Stomach (tissue), 9 donors: ENCODE results near the gene MFSD6. TPM values are rescaled to one million over a fixed set of nuclear protein-coding genes. Genes with fewer than 3 reads are reported as not detected.

Experiments used
- DNase-seq, 2 donors: peaks; one replicate each; pipeline versions ENCODE4 v3.0.0 to v3.0.0-alpha.2; 2013 to 2019
- H3K27ac ChIP-seq, 5 donors: fragments of 200-600 bp in 4 of 5; sonication (generic) in 4 of 5; one replicate each; pipeline ENCODE4 v1.5.1; 2013 to 2019; ENCODE audit warnings: mild to moderate bottlenecking in 1 of 5, moderate library complexity in 1 of 5
- H3K27me3 ChIP-seq, 3 donors: fragments of 200-600 bp; sonication (generic); one replicate each; pipeline ENCODE4 v1.5.1; 2017 to 2019; ENCODE audit warnings: mixed run types in 1 of 3
- H3K36me3 ChIP-seq, 4 donors: fragments of 200-600 bp; sonication (generic); 1 replicate in 3 of 4; 2 replicates in 1 of 4; pipeline ENCODE4 v1.5.1; 2016 to 2019
- H3K4me1 ChIP-seq, 4 donors: fragments of 200-600 bp; sonication (generic); one replicate each; pipeline ENCODE4 v1.5.1; 2016 to 2019
- H3K4me3 ChIP-seq, 4 donors: fragments of 200-600 bp; sonication (generic) in 3 of 4; one replicate each; pipeline ENCODE4 v1.5.1; 2016 to 2019; ENCODE audit warnings: mild to moderate bottlenecking in 1 of 4
- H3K9me3 ChIP-seq, 4 donors: fragments of 200-600 bp; sonication (generic); one replicate each; pipeline ENCODE4 v1.5.1; 2016 to 2019
- EP300 ChIP-seq: sonication (generic); formaldehyde crosslinking; IDR thresholded peaks from one replicate; pipeline ENCODE4 v1.6.1; 2017; ENCODE audit warnings: antibody characterized with exemption
- POLR2A ChIP-seq, 4 donors: fragments of 450-650 bp; IDR thresholded peaks; one replicate each; pipeline ENCODE4 v1.6.1; 2016; ENCODE audit warnings: antibody characterized with exemption in 4 of 4, control low read depth in 2 of 4, mild to moderate bottlenecking in 1 of 4, moderate library complexity in 1 of 4
- POLR2AphosphoS5 ChIP-seq, 3 donors: sonication (generic); formaldehyde crosslinking; IDR thresholded peaks; one replicate each; pipeline ENCODE4 v1.6.1; 2016; ENCODE audit warnings: antibody characterized with exemption in 3 of 3
- WGBS, 5 donors: extraction: QIAGEN DNeasy Blood & Tissue Kit in 3 of 5; methylation state at CpG; one replicate each; pipeline versions ENCODE4 v1.1.5 to v1.1.7; 2013 to 2018; 5-methylcytosine and 5-hydroxymethylcytosine counted together
- intact Hi-C: fragments of 100-400 bp; cut with DNase I; formaldehyde crosslinking; loops from one replicate; pipeline ENCODE4 v1.15.1; 2023; ENCODE audit warnings: low total_unique reads
- polyA plus RNA-seq, 3 donors: library from polyadenylated mRNA; stranded (reverse); fragments of 200-250 nt; gene quantifications; one replicate each; pipeline ENCODE4 v1.2.3, GENCODE V29; 2013
- total RNA-seq, 5 donors: library from RNA; depleted of rRNA; stranded (reverse); fragments of >200 nt; gene quantifications; one replicate each; pipeline versions ENCODE4 v1.1.0 to v1.2.3, GENCODE V29; 2014 to 2016
- TF ChIP-seq, protein P1 (sequence below), 7 experiments: fragments of 450-650 bp in 4 of 7; fragments of 200-600 bp in 3 of 7; sonication (generic) in 3 of 7; IDR thresholded peaks; one replicate each; pipeline ENCODE4 v1.5.1; 2016 to 2019; ENCODE audit warnings: antibody characterized with exemption in 7 of 7, control low read depth in 2 of 7, mild to moderate bottlenecking in 1 of 7
- donor health status: healthy with polysubstance abuse.
- donor health status: Bipolar disorder and iron deficiency.
- donor health status: healthy.

Gene MFSD6
- total and polyA plus RNA-seq, 8 donors = 9.2 to 134 (median 37.2) TPM

DNA sequence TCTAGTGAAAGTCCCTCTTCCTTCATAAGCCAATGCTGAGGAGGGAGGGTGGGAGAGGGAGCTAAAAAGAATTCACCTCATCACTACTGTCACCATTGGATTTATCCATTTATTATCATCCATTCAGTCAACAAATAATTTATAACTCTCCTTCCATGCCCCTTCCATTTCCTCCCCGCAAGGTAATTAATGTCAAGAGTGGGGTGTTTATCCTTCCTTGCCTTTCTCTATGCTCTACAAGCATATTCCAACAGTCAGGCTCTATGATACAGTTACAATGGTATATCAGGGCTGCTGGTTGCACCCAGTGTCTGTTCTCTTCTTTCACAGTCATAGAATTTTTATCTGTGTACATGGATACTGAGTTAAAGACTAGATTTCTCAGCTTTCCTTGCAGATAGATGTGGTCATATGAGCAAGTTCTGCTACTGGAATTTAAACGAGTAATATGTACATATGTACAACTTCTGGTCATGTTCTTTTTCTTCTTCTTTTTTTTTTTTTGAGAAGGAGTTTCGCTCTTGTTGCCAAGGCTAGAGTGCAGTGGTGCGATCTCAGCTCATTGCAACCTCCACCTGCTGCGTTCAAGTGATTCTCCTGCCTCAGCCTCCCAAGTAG, 5.1 kb upstream of the MFSD6 start:
- DNase-seq = no peak
- no peak for TF ChIP-seq POLR2A (IDR thresholded peaks at IDR 0.05)
- TF ChIP-seq POLR2AphosphoS5 (IDR thresholded peaks at IDR 0.05) = no peak
- TF ChIP-seq, protein P1, sequence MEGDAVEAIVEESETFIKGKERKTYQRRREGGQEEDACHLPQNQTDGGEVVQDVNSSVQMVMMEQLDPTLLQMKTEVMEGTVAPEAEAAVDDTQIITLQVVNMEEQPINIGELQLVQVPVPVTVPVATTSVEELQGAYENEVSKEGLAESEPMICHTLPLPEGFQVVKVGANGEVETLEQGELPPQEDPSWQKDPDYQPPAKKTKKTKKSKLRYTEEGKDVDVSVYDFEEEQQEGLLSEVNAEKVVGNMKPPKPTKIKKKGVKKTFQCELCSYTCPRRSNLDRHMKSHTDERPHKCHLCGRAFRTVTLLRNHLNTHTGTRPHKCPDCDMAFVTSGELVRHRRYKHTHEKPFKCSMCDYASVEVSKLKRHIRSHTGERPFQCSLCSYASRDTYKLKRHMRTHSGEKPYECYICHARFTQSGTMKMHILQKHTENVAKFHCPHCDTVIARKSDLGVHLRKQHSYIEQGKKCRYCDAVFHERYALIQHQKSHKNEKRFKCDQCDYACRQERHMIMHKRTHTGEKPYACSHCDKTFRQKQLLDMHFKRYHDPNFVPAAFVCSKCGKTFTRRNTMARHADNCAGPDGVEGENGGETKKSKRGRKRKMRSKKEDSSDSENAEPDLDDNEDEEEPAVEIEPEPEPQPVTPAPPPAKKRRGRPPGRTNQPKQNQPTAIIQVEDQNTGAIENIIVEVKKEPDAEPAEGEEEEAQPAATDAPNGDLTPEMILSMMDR (IDR thresholded peaks at IDR 0.05) = no peak
- TF ChIP-seq EP300 = no peak
- H3K4me3 ChIP-seq = no peak overlapping the region
- H3K4me1 ChIP-seq = peaks cover 0 to 11% (median 3%) of the 10 kb centered on the region in 4 donors
- H3K9me3 ChIP-seq = no peaks in the 10 kb centered on the region
- no peaks in the 10 kb centered on the region for H3K27me3 ChIP-seq
- WGBS, 5 donors = 47 to 83% (median 58%) methylated on average over 5 of the region's 5 CpGs
- intact Hi-C loops = loop anchor here (10.0 kb wide), 1 partner anchor 112 kb away; no protein-coding TSS in a partner anchor
- no peaks in the 10 kb centered on the region for H3K36me3 ChIP-seq
- no peak overlapping the region for H3K27ac ChIP-seq

DNA sequence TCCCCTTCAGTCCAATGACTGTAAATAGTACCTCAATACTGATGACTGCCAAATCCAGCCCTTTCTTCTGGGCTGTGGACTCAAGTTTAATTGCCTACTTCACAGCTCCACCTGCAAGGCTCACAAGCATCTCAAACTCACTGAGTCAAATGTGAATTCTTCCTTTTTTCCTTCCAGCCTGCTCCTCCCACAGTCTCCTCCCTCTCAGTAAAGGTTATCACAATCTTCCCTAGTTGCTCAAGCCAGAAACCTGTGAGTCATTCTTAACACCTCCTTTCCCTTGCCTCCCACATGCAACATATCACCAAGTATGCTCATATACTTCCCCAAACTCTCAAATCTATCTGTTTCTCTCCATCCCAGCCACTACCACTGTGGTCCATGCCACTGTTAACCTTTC, 3.7 kb upstream of the MFSD6 start:
- Histone ChIP-seq H3K9me3 (no peaks in the 10 kb centered on the region), H3K36me3 (no peaks in the 10 kb centered on the region), H3K4me1 (peaks cover 5 to 17% (median 10%) of the 10 kb centered on the region in 4 donors), H3K27me3 (no peaks in the 10 kb centered on the region), H3K4me3 (no peak overlapping the region), H3K27ac (peak overlapping the region in 3 of 5 donors; percentile 39 to 55 (median 55))
- TF ChIP-seq POLR2A (IDR thresholded peaks at IDR 0.05) (no peak), POLR2AphosphoS5 (IDR thresholded peaks at IDR 0.05) (peak in 2 of 3 donors; percentile 48 to 79)
- TF ChIP-seq, protein P1 (IDR thresholded peaks at IDR 0.05) = no peak
- intact Hi-C loops = loop anchor here (10.0 kb wide), 1 partner anchor 110 kb away; no protein-coding TSS in a partner anchor
- DNase-seq = peak in 1 of 2 donors; percentile 74

DNA sequence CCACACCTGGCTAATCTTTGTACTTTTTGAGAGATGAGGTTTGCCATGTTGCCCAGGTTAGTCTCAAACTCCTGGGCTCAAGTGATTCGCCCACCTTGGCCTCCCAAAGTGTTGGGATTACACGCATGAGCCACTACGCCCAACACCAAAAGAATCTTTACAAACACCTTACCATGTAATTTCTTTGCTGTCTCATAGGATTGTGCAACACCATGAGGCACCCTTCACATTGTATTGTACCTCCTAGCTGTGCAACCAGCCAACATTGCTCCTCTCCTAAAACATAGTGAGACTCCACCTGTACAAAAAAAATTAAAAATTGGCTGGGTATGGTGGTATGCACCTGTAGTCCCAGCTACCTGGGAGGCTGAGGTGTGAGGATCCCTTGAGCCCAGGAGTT, 3.1 kb upstream of the MFSD6 start:
- intact Hi-C loops = loop anchor here (10.0 kb wide), 1 partner anchor 110 kb away; no protein-coding TSS in a partner anchor

DNA sequence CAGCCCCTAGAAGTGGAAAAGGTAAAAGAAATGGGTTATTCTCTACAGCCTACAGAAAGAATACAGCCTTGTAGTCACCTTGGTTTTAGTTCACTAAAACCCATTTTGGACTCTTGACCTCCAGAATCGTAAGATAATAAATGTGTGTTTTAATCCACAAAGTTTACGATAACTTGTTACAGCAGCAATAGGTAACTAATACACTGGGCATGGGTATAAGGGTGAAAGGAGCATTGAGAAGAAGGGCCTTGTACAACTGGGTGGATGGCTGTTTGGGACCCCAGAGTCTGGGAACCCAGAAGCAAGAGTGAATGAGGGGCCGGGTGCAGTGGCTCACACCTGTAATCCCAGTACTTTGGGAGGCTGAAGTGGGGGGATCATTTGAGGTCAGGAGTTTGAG, 2.2 kb upstream of the MFSD6 start:
- H3K27ac ChIP-seq = no peak overlapping the region
- no peak for DNase-seq
- H3K9me3 ChIP-seq = no peaks in the 10 kb centered on the region
- WGBS, 5 donors = 75 to 97% (median 83%) methylated on average over 3 of the region's 3 CpGs
- no peaks in the 10 kb centered on the region for H3K27me3 ChIP-seq
- TF ChIP-seq, protein P1 (IDR thresholded peaks at IDR 0.05) = no peak
- TF ChIP-seq EP300 = no peak
- TF ChIP-seq POLR2A (IDR thresholded peaks at IDR 0.05) = no peak
- no peak for TF ChIP-seq POLR2AphosphoS5 (IDR thresholded peaks at IDR 0.05)
- intact Hi-C loops = loop anchor here (10.0 kb wide), 1 partner anchor 109 kb away; no protein-coding TSS in a partner anchor
- H3K4me3 ChIP-seq = no peak overlapping the region
- H3K4me1 ChIP-seq = peaks cover 17 to 32% (median 22%) of the 10 kb centered on the region in 4 donors
- H3K36me3 ChIP-seq = no peaks in the 10 kb centered on the region

More for the DNA sequence above, 3.1 kb upstream of the MFSD6 start:
- H3K4me3 ChIP-seq = no peak overlapping the region
- H3K4me1 ChIP-seq = peaks cover 8 to 22% (median 16%) of the 10 kb centered on the region in 4 donors
- H3K27me3 ChIP-seq = no peaks in the 10 kb centered on the region
- 89 to 99% (median 96%) methylated on average over 3 of the region's 3 CpGs for WGBS, 5 donors
- no peak for TF ChIP-seq POLR2AphosphoS5 (IDR thresholded peaks at IDR 0.05)
- TF ChIP-seq POLR2A (IDR thresholded peaks at IDR 0.05) = no peak
- TF ChIP-seq EP300 = no peak
- TF ChIP-seq, protein P1 (IDR thresholded peaks at IDR 0.05) = no peak
- no peak for DNase-seq
- H3K36me3 ChIP-seq = no peaks in the 10 kb centered on the region
- H3K9me3 ChIP-seq = no peaks in the 10 kb centered on the region
- H3K27ac ChIP-seq = peak overlapping the region in 2 of 5 donors; percentile 7 to 17
